BJ (cell line): Measurements from ENCODE around the gene LRRC63. TPM values are rescaled to one million over a fixed set of nuclear protein-coding genes. Genes with fewer than 3 reads are reported as not detected.

Experiments used
- CTCF ChIA-PET: fragments of 350-600 bp; formaldehyde crosslinking; extraction: SDS; loops from one replicate; lab custom pipeline; 2021; ENCODE audit warnings: antibody characterized with exemption, inconsistent platforms; lab: Yijun Ruan, JAX
- POLR2A ChIA-PET: fragments of 300-600 bp; sonication (Branson Sonifier 250); formaldehyde crosslinking; extraction: SDS; loops from one replicate; lab custom pipeline; 2021; ENCODE audit warnings: antibody characterized with exemption; lab: Charles Lee
- DNase-seq: peaks from one replicate; pipeline ENCODE4 v3.0.0-alpha.2; 2011; ENCODE audit warnings: low read depth
- H3K27me3 ChIP-seq: 2 replicates; pipeline ENCODE4 v1.6.0; 2011; ENCODE audit warnings: low read length; ENCODE audit not compliant: control insufficient read depth, insufficient read depth
- H3K36me3 ChIP-seq: 2 replicates; pipeline ENCODE4 v1.5.1; 2011; ENCODE audit warnings: low read length; ENCODE audit not compliant: control insufficient read depth, insufficient read depth
- H3K4me3 ChIP-seq: 2 replicates; pipeline ENCODE4 v1.5.1; 2011; ENCODE audit warnings: low read depth, mild to moderate bottlenecking, control low read depth, low read length
- polyA plus RNA-seq: library from polyadenylated mRNA; depleted of rRNA; stranded (reverse); fragments of >200 nt; gene quantifications from 2 replicates; pipeline ENCODE4 v1.2.3, GENCODE V29; 2011; rRNA removed
- small RNA-seq: library from RNA; depleted of rRNA; stranded (forward); fragments of <200 nt; gene quantifications from one replicate; pipeline ENCODE3, GENCODE V24; 2012; ENCODE audit warnings: low replicate concordance, low read depth; ENCODE audit not compliant: insufficient read length
- TF ChIP-seq, protein P1 (sequence below): IDR thresholded peaks from 2 replicates; pipeline ENCODE4 v1.5.1; 2011; ENCODE audit warnings: low read depth, mild to moderate bottlenecking, control low read depth, inconsistent platforms, low read length, moderate library complexity; ENCODE audit not compliant: insufficient read depth

Gene LRRC63
- polyA plus RNA-seq, 1 experiment, result not detected

DNA sequence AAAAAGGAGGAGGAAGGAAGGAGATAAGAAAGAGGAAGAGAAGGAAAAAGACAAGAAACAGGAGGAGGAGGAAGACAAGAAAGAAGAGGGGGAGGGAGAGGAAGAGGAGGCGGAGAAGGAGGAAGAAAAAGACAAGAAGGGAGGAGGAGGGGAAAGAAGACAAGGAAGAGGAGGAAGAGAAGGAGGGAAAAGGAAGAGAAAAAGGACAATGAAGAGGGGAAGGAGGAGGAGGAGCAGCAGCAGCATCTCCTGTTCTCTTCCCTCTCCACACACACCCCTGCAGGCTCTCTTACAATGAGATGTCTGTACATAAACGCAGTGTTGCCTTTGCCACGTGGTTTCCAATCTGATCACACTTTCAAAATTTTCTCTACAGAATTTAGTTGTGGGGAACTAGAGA lies 108.7 kb downstream of the LRRC63 start:
- no peaks in the 10 kb centered on the region for H3K36me3 ChIP-seq

GRCh38 chr13:46320821-46321220 lies 109.1 kb downstream of the LRRC63 start:
- H3K4me3 ChIP-seq, result no peak overlapping the region
- ChIA-PET CTCF (interaction anchor here (0.7 to 2.7 kb wide), 10 partner anchors 8 to 195 kb away, joined by 3 to 16 read pairs (median 8); no protein-coding TSS in a partner anchor), POLR2A (no interaction called here)
- no peaks in the 10 kb centered on the region for H3K36me3 ChIP-seq
- DNase-seq, result no peak
- TF ChIP-seq, protein P1, sequence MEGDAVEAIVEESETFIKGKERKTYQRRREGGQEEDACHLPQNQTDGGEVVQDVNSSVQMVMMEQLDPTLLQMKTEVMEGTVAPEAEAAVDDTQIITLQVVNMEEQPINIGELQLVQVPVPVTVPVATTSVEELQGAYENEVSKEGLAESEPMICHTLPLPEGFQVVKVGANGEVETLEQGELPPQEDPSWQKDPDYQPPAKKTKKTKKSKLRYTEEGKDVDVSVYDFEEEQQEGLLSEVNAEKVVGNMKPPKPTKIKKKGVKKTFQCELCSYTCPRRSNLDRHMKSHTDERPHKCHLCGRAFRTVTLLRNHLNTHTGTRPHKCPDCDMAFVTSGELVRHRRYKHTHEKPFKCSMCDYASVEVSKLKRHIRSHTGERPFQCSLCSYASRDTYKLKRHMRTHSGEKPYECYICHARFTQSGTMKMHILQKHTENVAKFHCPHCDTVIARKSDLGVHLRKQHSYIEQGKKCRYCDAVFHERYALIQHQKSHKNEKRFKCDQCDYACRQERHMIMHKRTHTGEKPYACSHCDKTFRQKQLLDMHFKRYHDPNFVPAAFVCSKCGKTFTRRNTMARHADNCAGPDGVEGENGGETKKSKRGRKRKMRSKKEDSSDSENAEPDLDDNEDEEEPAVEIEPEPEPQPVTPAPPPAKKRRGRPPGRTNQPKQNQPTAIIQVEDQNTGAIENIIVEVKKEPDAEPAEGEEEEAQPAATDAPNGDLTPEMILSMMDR, result no peak
- no peaks in the 10 kb centered on the region for H3K27me3 ChIP-seq

More for the DNA sequence above, 108.7 kb downstream of the LRRC63 start:
- TF ChIP-seq, protein P1, result no peak
- Histone ChIP-seq H3K27me3 (no peaks in the 10 kb centered on the region), H3K4me3 (no peak overlapping the region)
- ChIA-PET CTCF (interaction anchor here (0.7 to 2.7 kb wide), 2 partner anchors 24 to 55 kb away, joined by 3 to 16 read pairs; no protein-coding TSS in a partner anchor), POLR2A (no interaction called here)
- no peak for DNase-seq

- DNase-seq, result no peak
- TF ChIP-seq, protein P1, result peak; percentile 85
- Histone ChIP-seq H3K4me3 (no peak overlapping the region), H3K36me3 (no peaks in the 10 kb centered on the region), H3K27me3 (no peaks in the 10 kb centered on the region)
- ChIA-PET POLR2A (no interaction called here), CTCF (interaction anchor here (0.6 to 2.7 kb wide), 19 partner anchors 9 to 519 kb away, joined by 3 to 16 read pairs (median 4); no protein-coding TSS in a partner anchor)
These were observed 109.9 kb downstream of the LRRC63 start for GRCh38 chr13:46321494-46322225.

GRCh38 chr13:46324976-46325375 lies 113.2 kb downstream of the LRRC63 start:
- DNase-seq, result no peak
- no peaks in the 10 kb centered on the region for H3K27me3 ChIP-seq
- no peaks in the 10 kb centered on the region for H3K36me3 ChIP-seq
- ChIA-PET CTCF (no interaction called here), POLR2A (no interaction called here)
- H3K4me3 ChIP-seq, result no peak overlapping the region
- TF ChIP-seq, protein P1, result no peak

Small RNAs within 50 kb of the gene (small RNA-seq; reads per million reads assigned to genes)
- not detected for gene RN7SKP5
- gene RN7SL288P, result not detected

Other genes with a start within 250 kb of the LRRC63 start
- 1.9 and 3.9 TPM in 2 replicates for gene ZC3H13, start 159.2 kb upstream of the LRRC63 start, polyA plus RNA-seq
- gene CPB2, start 106.9 kb upstream of the LRRC63 start, polyA plus RNA-seq, result not detected in 2 replicates
- gene LCP1, start 29.8 kb upstream of the LRRC63 start, polyA plus RNA-seq, result 0.06 TPM in 1 of 2 replicates, not detected in the other
- gene RUBCNL, start 175.3 kb downstream of the LRRC63 start, polyA plus RNA-seq, result 0.22 and 0.36 TPM in 2 replicates